HG03139 (cell line): ENCODE measurements around the gene RBM22.
"Not testable (repeated sequence)": the region's sequence is repeated elsewhere in the genome, so short reads cannot be mapped to it uniquely, and the experiment has no call there.

Experiments used
- ATAC-seq: cut with Tn5 transposase; IDR thresholded peaks from one replicate; pipeline ENCODE4 v1.9.1; 2021; ENCODE audit not compliant: unreplicated experiment

The RBM22 gene

GRCh38 chr5:150700594-150701377 lies at the start of gene RBM22:
TSS of gene RBM22 (minus strand) at chr5:150701062. CDS start at chr5:150700985, 77 bp downstream.
- ATAC-seq: peak; percentile 96

DNA sequence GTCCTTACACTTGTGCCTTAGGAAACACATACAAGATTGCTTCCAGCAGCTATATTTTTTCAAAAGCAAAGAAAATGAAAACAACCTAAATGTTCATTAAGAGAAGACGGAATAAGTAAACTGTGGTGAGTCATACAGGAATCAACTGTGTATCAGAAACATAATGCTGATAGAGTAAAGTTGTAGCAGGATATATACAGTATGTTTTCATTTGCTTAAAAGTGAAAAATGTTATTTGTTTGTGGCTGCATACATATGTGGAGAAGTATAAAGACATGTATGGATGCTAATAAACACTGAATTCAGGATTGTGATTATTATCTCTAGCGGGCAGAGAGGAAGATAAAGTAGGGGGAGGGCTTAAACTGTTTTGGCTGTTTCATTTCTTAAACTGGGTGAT lies 49.6 kb upstream of the RBM22 start:
- no peak for ATAC-seq

DNA sequence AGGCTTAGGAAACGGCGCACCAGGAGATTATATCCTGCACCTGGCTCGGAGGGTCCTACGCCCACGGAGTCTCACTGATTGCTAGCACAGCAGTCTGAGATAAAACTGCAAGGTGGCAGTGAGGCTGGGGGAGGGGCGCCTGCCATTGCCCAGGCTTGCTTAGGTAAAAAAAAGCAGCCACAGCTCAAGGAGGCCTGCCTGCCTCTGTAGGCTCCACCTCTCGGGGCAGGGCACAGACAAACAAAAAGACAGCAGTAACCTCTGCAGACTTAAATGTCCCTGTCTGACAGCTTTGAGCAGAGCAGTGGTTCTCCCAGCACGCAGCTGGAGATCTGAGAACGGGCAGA lies 42.3 kb upstream of the RBM22 start:
- ATAC-seq: not testable (repeated sequence)

DNA sequence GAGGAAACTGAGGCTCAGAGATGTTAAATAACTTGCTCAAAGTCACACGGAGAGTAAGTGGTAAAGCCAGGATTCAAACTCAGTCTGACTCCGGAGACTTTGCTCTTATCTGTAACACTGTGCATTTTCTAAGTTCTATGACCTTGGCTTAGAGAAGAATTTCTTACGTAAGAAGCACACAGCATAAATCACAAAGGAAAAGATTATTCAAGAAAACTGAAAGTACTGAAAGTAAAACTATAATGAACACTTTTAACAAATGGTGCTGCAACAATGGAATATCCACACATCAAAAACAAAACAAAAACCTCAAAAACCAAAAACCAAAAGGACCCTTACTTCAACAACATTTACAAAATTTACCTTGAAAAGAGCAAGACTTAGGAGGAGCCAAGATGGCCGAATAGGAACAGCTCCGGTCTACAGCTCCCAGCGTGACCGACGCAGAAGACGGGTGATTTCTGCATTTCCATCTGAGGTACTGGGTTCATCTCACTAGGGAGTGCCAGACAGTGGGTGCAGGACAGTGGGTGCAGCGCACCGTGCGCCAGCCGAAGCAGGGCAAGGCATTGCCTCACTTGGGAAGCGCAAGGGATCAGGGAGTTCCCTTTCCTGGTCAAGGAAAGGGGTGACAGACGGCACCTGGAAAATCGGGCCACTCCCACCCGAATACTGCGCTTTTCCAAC lies 41.7 kb upstream of the RBM22 start:
- ATAC-seq: not testable (repeated sequence)

DNA sequence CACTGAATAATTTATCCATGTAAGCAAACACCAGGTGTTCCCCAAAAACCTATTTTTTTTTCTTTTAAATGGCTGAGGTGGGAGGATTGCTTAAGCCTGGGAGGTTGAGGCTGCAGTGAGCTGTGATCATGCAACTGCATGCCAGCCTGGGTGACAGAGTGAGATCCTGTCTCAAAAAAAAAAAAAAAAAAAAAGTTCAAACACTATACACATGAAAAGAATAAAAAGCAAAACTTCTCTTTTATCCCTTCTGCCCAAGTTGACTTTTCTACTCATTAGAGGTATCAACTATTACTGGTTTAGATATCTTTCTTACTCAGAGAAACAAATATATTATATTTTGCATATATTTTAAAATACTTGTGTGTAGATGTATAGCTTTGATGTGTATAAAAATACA lies 40.1 kb upstream of the RBM22 start:
- no peak for ATAC-seq

GRCh38 chr5:150738862-150739261 lies 38.0 kb upstream of the RBM22 start:
- no peak for ATAC-seq

DNA sequence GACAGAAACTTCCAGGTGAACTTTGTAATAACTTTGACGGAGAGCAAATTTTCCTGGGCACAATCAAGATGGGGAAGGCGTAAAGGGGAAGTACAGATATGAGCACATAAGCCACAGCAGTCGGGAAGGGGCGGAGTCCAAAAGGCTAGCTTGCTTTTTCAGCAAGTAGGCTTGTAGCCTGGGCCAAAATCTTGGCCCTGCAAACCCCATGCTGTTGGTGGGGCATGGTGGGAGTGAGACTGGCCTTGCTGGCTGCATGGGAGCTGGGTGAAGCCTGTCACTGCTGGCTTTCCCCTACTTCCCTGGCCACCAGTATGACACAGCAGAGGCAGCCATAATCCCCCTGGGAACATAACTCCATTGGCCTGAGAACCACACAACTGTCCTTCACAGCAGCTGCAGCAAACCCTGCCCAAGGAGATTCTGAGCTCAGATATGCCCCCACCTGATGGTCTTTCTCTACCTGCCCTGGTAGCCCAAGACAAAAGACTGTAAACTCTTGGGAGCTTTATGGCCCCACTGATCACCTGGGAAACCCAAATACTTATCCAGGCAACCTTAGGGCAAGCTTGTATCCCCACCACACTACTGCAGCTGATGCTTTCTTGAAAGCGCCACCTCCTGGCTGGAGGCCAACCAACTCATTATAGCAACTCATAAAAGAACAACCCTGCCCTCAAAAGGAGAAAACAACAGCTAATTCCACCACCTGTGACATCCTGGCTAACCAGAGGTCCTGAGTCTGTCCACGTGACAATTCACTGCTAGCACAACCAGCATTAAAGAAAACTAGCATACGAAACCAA lies 33.9 kb upstream of the RBM22 start:
- ATAC-seq: peak; percentile 61

DNA sequence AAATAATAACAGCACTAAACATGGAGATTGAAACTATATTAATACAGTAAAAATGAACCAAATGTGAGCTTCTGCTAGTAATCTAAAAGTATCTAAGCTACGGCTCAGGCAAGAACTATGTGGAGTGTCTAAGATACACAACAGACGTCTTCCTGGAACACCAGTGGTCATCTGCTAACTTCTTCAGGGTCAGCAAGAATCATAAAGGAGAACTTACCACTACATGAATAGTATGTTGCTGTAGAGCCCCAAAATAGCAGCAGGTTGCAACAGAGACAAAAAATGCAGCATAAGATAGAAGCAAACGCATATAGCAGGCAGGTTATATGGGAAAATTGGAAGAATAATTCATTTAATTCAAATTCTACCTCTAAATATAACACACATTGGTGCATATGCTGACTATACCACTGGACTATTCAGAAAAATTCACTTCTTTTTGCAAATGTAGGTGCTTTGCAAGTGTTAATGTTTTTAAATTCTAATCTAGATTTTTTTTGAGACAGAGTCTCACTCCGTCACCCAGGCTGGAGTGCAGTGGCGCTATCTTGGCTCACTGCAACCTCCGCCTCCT lies 30.9 kb upstream of the RBM22 start:
- no peak for ATAC-seq

DNA sequence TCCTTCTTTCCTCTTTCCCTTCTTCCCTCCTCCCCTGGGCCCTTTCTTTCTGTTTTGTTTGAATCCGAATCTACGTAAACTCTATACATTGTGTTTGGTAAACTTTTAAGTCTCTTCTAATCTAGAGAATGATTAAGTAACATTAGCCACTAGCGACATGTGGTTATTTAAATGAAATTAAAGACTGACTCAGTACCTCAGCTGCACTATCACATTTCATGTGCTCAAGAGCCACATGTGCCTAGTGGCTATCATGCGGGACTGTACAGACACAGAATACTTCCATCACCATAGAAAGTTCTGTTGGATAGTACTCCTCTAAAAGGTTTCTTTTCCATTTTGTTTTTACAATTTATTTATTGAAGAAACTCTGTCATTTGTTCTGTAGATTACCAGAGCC lies 29.0 kb upstream of the RBM22 start:
- ATAC-seq: no peak

DNA sequence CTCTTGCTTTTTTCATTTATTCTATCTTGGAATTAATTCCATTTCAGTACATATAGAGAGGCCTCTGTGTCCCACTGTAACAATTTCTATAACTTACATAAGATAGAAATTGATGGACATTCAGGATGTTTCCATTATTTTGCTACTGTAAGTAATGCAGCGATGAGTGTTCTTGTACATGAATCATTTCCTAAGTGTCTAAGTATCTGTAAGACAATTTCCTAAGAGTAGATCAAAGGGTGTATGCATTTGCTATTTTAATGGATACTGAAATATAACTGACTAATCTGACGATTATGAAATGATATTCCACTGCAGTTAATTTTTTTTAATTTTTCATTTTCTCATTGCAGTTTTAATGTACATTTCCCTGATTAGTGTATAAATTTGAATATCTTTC lies 23.0 kb upstream of the RBM22 start:
- ATAC-seq: no peak

DNA sequence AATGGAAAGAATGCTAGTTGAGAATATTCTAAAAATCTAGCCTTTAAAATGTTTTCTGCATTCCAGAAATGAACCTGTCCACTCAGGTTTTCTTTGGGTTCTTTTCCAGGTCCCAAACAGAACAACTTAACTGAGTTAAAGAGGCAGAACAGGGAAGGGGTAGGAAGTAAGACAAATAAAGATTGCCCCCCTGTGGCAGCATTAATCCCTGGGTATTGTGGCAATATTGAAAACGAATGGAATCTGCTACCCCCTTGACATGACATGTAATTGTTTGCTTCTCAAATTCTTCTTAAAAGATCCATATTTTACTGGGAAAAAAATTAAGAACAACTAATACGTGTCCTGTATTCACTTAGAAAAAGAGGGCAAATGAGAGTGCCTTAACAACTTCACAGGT lies 9.3 kb upstream of the RBM22 start:
- no peak for ATAC-seq

DNA sequence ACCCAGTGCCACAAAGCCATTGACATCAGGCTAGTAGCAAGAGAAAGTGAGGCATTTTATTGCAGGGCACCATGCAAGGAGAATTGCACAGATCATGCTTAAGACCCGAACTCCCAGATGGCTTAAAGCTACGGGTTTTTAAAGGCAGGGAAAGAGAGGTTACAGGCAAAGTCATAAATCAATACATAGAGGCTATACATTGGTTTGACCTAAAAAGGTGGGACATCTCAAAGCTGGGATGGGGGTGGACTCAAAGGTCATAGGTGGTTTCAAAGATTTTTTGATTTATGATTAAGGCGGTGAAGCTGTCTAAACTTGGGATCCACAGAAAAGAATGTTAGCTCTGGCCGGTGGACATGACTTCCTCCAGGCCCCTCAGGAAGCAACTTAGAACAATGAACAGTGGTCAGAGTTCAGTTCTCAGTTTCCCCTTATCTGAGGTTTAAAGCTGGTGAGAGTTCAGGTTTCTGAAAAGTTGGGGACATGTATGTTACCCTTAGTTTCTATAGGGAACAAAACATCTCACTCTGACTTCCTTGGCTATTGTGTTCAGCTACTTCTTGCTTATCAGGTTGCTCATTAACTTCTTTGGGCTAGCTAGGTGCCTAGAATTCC lies 6.0 kb upstream of the RBM22 start:
- no peak for ATAC-seq

GRCh38 chr5:150703762-150704161 lies 2.9 kb upstream of the RBM22 start:
- ATAC-seq: no peak

- peak; percentile 4 for ATAC-seq
Measured at GRCh38 chr5:150700246-150700593, 642 bp downstream of the RBM22 start.

DNA sequence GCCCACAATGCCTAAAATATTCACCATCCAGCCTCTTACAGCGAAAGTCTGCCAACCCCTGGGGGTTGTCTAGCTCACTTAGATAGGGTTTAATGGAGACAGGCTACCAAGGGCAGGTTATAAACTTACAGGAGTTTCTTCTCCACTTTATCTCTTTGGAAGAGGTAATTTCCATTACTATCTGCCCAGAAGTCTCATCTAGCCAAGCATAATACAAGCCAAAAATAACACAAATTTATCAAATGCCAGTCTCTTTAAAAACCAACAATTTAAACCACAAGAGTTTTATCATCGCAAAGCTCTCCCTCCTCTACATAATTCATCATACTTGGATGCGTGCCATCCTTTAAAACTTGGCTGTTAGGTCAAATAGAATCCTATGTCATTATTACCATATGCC lies 6.2 kb downstream of the RBM22 start:
- no peak for ATAC-seq

DNA sequence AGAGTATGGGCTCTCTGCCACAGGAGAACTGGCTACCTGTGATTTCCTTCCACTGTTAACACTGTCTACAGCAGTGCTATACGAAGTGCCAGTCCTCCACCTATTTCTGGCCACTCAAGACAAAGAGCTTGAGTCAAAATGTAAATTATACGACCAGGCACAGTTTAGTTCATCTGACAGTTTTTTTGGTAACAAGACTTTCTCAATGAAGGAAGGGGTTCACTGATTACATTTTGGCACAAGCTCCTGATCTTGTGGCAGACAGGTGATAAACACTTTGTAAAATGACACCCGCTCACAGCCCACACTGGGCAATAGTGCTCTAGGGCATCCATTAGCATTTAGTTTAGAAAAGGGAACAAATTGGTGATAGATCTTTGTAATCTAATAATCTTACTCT lies 8.6 kb downstream of the RBM22 start:
- ATAC-seq: no peak

DNA sequence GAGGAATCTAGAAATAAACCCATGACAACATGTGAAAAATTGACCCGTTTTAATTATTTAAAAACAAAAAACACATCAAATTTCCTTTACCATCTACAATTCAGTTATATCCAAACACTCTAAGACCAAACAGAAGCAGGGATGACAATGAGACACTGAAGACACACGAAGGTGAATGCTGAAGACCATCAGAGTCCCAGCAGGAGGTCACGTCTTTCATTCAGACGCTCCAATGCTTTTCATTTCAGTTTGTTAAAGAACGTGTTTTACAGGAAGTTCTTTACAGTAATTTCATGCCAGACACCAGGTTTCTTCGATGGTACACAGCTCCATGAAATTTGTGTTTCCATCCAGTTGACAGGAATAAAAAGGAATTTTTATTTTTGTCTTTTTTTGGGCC lies 10.1 kb downstream of the RBM22 start:
- ATAC-seq: no peak

GRCh38 chr5:150689120-150689519 lies 11.7 kb downstream of the RBM22 start:
- ATAC-seq: no peak

DNA sequence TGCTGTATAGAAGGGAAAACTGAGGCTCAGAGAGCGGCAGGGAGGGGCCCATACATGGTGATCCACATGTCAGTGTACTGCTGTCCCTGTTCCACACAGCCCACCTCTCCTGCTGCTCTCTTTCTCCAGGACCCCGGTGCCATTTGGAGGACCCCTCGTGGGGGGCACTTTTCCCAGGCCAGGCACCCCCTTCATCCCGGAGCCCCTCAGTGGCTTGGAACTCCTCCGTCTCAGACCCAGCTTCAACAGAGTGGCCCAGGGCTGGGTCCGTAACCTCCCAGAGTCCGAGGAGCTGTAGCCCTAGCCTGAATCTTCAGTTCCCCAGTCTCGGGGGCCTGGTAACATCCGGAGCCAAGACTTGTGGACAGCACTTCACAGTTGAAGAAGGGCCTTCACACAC lies 24.3 kb downstream of the RBM22 start:
- no peak for ATAC-seq

DNA sequence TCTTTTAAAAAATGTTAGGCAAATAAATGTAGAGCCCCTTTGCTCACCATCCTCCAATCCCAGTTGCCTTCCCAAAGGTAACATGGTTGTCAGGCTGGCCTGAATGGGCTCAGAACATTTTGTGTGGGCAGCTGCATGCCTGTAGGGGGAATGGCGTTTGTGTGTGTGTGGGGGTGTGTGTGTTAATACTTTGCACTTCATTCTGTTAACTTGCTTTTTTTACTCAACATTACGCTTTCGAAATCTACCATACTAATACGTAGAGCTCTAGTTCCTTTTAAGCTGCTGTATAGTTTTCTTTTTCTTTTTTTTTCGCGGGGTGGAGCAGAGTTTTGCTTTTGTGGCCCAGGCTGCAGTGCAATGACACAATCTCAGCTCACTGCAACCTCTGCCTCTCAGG lies 25.8 kb downstream of the RBM22 start:
- no peak for ATAC-seq

DNA sequence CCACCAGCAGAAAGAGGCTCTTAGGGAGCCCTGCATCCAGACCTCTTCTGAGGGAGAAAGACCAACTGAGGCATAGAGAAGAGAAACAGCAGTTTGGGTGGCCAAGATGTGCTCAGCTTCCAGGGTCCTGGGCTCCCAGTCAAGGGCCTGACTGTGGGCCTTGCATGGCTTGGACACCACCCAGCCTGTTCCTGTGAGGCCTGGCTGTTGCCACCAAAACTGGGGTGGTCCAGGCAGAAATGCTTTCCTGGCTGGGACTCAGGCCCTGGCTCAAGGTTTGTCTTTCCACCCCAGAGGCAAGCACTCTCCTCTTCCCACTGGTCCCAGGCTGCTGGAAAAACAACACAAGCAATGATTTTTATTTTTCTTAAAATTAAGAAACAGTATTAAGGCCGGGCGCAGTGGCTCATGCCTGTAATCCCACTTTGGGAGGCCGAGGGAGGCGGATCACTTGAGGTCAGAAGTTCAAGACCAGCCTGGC lies 26.5 kb downstream of the RBM22 start:
- ATAC-seq: no peak
